ENCODE results near the gene DNAJC2.

DNA sequence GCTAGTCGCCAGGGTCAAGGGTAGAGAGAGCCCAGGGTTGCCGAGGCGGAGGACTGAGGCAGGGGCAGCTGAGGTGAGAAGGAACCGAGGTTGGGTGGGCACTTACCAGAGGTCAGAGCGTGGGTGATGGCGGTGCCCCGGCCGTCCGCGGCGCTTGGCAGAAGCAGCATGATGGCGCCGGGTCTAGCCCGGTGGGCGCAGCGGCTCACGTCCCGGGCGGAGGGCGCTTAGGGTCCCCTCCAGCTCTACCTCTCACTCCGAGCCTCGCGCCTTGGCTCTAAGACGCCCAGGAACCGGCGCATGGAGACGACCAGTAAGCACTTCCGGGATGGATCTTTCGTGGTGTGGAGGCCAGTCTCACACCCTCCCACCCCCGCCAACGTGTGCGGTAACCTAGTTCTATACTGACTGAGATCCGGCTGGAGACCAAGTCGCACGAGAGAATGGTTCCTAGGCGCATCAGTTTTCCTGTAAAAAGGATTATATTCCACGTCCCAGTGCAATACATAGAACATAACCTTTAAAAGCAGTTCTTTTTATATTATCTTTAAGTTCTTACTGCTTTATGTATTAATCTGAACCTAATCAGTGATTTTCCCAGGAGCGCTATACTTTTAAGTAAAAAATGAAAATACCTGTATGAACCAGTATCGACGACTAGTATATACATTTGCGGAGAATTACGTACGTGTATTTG lies at the start of gene DNAJC2:
- TF ChIP-seq, protein P1, sequence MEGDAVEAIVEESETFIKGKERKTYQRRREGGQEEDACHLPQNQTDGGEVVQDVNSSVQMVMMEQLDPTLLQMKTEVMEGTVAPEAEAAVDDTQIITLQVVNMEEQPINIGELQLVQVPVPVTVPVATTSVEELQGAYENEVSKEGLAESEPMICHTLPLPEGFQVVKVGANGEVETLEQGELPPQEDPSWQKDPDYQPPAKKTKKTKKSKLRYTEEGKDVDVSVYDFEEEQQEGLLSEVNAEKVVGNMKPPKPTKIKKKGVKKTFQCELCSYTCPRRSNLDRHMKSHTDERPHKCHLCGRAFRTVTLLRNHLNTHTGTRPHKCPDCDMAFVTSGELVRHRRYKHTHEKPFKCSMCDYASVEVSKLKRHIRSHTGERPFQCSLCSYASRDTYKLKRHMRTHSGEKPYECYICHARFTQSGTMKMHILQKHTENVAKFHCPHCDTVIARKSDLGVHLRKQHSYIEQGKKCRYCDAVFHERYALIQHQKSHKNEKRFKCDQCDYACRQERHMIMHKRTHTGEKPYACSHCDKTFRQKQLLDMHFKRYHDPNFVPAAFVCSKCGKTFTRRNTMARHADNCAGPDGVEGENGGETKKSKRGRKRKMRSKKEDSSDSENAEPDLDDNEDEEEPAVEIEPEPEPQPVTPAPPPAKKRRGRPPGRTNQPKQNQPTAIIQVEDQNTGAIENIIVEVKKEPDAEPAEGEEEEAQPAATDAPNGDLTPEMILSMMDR (conservative IDR thresholded peaks at IDR 0.05; ENCODE audit: low read depth, low read length) = no peak
- TF ChIP-seq EZH2phosphoT487 (IDR thresholded peaks at IDR 0.05; ENCODE audit: borderline replicate concordance, low read length) = no peak

Measured in PC-3 (cell line).